Activated CD8-positive, alpha-beta memory T cell treated with anti-CD3 and anti-CD28 coated beads, Interleukin-2, amount 50 U/mL, for 1 hour (primary cell): ENCODE measurements around the gene INPP5F.
"Not testable (repeated sequence)": the region's sequence is repeated elsewhere in the genome, so short reads cannot be mapped to it uniquely, and the experiment has no call there.

ENCODE experiments used
- DNase-seq: peaks from one replicate; pipeline ENCODE4 v3.0.0-alpha.2; 2020; ENCODE audit errors: extremely low read depth

INPP5F gene

DNA sequence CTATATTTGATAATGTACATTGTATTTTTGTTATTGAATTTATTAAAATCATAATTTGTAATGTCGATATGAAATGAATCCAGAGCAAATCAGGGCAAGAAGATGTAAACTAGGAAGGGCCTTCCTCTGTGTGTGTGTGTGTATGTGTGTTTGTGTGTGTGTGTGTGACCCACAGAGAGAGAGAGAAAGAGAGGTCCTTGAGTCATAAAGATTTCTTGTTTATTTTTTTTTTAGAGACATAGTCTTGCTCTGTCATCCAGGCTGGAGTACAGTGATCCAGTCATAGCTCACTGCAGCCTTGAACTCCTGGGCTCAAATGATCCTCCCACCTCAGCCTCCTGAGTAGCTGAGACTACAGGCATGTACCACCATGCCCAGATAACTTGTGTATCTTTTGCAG lies 50.7 kb downstream of the INPP5F start:
- DNase-seq = no peak

GRCh38 chr10:119777686-119778085 lies 51.8 kb downstream of the INPP5F start:
- no peak for DNase-seq

GRCh38 chr10:119778776-119779445 lies 53.1 kb downstream of the INPP5F start:
- no peak for DNase-seq

DNA sequence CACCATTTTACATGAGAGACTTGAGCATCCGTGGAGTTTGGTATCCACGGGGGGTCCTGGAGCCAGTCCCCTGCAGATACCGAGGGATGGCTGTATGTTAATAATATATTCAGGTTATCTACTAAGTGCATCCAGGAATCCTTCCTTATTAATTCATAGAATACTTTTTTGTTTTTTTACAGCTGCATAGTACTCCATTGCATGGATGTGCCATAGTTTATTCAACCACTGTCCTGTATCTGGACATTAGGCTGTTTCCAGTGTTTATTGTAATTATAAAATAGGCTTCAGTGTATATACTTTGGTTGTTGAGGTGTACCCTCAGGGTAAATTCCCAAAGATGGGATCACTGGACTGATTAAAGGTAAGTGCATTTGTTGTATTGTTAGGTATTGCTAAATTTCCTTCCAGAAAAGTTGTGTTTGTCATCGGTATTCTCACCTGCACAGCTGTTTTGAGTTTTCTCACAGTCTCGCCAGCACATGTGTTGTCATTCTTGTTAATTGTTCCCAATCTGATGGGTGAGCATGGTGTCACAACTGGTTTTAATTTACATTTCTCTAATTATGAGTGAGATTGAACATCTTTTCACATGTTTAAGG lies 55.1 kb downstream of the INPP5F start:
- DNase-seq = no peak

DNA sequence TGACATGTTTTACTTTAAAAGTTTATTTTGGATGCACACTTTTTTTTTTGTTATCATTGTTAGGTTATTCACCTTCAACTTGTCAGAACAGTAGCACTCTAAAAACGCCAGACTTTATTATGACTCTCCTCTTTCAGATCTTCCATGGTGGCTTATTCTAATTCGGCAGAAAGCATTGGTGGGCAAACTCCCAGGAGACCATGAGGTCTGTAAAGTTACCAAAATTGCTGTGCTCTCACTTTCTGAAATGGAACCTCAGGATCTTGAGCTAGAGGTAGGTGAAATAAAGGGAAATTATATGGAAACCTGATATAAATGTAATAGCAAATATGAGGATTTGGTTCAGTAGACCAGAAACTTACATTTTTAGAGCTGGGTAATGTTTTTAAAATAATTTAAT lies 55.6 kb downstream of the INPP5F start:
- no peak for DNase-seq

DNA sequence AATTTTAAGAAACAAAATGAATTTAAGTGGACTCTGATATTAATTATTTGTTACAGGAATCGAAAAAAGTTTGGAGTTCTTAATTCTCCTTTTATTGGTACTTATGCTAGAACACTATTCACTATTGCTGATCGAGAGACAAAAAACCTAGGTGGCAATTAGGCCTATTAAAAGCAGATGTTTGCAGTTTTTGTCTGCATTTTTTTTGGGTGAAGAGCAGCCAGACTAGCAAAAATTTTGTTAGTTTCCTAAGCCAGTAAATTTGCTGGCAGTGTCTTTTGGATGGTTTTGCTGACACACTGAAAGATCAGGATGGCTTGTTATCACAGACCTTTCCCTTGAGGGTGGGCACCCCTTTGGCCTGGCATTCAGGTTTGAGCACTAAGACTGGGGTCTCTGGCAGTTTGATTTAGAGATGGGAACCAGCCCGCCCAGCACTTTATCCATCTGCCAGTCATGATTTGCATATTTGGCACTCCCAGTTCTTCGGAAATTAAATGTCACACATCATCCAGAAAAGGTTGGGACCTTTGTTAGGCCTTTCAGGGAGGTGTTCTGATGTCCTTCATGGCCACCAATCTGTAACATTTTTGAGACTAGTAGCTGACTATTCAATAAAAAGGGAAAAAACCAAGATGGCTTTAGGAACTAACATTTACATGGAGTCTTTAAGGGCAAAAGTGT lies 57.3 kb downstream of the INPP5F start:
- DNase-seq = no peak

- no peak for DNase-seq
Observed at GRCh38 chr10:119783665-119784027, 57.8 kb downstream of the INPP5F start.

DNA sequence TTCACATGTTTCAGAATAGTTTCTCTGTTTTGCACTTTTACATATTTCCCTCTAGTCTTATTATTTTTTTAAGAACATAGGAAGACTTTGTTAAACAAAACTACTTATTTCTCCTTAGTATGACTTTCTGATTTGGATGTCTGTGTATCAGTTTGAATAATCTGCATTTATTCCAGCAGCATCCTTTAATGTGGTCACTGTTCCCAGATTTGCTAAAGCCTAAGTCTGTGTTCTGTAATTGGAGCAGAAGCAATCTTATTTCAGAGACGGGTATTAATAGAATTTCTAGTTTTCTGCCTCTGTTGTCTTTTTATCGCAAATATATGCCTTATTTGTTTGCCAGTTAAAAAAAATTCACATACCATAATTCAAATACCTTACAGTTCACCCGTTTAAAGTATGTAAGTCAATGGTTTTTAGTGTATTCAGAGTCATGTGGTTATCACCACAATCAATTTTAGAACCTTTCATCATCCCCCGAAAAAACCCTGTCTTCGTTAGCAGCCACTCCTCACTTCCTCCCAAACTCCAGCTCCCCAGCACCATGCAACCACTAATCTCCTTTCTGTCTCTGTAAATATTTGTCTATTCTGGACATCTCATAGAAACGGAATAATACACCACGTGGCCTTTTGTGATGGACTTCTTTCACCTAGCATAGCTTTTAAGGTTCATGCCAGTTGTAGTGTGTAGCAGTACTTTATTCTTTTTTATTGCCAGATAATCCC lies 58.7 kb downstream of the INPP5F start:
- no peak for DNase-seq

DNA sequence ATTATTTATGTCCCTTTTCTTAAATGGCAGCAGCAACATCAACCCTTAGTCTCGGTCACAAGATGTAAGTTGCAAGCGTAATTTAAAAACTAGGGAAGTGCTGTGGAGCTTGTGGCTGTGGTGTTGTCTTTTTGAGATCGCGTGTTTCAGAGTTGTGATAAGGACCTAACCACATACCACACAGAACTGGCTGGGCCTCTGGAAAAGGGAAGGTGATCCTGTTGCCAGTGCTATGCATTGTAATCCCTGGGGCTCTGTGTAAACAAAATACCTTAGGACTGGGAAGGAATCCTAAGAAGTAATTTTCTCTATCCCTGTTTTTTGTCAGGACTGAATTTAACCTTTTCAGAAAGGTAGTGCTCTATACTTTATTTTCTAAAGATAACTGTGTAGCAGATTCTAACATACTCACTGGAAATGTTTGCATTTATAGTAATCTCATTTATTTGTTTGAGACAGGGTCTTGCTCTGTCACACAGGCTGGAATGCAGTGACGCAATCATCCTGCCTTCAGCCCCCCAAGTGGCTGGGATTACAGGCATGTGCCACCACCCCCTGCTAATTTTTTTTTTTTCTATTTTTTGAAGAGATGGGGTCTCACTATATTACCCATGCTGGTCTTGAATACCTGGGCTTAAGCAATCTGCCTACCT lies 60.4 kb downstream of the INPP5F start:
- no peak for DNase-seq

DNA sequence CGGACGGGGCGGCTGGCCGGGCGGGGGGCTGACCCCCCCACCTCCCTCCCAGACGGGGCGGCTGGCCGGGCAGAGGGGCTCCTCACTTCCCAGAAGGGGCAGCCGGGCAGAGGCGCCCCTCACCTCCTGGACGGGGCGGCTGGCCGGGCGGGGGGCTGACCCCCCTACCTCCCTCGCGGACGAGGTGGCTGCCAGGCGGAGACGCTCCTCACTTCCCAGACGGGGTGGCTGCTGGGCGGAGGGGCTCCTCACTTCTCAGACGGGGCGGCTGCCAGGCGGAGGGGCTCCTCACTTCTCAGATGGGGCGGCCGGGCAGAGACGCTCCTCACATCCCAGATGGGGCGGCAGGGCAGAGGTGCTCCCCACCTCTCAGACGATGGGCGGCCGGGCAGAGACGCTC lies 69.3 kb downstream of the INPP5F start:
- not testable (repeated sequence) for DNase-seq

DNA sequence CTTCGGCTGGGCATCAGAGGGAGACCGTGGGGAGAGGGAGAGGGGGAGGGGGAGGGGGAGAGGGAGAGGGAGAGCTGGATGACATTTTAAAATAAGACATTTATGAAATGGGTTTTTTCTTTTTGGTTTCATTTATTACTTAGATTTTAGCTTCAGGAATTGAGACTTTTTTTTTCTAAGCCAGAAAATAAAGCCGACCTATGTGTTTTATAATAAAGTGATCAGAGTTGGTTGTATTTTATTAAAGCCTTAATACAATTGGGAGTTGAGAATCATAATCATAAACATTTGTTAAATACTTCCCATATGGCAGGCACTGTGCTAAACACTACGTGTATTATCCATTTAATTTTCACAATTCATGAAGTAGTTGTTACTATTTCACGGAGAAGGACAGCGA lies 70.2 kb downstream of the INPP5F start:
- DNase-seq = no peak

GRCh38 chr10:119801176-119801575 lies 75.3 kb downstream of the INPP5F start:
- no peak for DNase-seq

GRCh38 chr10:119801998-119802538 lies 76.2 kb downstream of the INPP5F start:
- no peak for DNase-seq

- DNase-seq = no peak
Observed at GRCh38 chr10:119803264-119803663, 77.4 kb downstream of the INPP5F start.

DNA sequence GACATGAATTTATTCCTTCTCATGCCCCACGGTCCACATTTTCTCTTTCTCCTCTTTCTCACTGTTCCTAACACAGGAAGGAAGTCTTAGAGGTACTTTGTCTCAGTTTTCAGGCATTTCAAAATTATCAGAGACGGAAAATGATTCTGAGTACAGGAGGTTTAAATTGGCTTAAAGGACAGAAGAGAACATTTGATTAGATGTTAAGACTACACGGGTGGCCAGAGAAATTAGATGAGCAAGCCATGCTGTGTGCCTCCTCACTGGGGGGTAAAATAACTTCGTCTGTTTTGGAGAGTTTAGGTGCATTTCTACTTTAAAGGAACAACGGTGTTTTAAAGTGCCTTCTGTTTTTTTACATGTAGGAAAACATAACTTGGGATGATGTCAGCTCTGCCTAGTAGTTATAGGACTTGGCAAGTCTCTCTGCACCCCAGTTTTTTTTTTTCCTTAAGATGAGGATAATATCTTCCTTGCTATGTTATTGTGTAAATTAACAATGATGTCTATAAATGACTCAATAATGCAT lies 79.9 kb downstream of the INPP5F start:
- no peak for DNase-seq

DNA sequence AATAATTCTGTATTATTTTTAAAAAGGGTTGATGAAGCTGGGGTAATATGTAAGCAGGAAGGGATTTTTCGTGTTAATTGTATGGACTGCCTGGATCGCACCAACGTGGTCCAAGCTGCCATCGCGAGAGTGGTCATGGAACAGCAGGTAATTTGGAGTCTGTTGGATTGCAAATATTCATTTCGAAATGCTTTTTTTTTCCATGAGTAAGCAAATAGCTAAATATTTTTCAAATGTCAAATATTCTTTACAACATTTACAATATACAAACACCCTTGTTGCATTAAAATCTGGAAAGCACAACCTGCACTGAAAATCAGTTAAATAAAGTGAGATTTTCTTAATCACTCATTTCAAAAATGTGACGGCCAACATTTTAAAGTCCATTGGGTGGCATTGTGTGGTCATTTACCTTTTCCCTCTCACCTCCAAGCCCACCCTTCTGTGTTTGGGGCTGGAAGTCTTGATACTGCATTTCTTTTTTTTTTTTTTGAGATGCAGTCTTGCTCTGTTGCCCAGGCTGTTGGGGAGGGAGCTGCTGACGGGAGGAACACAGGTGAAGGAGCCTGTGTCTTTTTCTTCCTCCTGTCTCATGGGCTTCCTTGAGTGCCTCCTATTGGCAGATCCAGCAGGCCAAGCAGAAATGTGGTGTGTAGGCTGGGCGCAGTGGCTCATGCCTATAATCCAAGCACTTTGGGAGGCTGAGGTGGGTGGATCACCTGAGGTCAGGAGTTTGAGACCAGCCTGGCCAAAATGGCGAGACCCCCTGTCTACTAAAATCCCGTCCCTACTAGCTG lies 80.7 kb downstream of the INPP5F start:
- DNase-seq = no peak

DNA sequence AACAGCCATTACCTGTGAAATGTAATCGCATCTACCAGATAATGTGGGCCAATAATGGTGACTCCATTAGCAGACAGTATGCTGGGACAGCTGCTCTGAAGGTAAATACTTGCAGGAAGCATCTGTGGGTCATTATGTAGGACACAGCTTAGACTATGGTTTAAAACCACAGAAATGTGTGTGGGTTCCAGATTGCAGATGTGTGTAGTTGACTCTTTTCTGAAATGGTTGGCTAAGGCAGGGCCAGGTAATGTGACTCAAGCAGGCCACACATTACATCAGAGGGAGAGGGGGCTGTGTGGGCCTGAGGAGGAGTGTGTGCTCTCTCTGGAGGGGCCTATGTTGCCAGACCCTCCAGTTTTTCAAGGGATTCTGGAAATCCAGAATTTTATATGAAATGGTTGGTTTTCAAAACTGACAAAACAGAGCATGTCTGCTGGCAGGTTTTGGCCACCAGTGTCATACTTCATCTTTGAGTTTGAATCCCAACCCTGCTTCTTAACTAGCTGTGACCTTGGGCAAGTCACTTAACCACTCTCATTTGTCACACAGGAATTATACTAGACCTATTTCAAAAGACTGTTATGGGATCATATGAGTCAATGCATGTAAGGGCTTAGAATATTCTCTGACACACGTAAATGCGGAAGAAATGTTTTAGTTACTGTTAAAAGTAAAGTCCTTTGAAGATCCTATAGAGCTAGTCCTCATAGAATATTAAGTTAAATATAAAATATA lies 82.3 kb downstream of the INPP5F start:
- no peak for DNase-seq

GRCh38 chr10:119811122-119811521 lies 85.3 kb downstream of the INPP5F start:
- no peak for DNase-seq

DNA sequence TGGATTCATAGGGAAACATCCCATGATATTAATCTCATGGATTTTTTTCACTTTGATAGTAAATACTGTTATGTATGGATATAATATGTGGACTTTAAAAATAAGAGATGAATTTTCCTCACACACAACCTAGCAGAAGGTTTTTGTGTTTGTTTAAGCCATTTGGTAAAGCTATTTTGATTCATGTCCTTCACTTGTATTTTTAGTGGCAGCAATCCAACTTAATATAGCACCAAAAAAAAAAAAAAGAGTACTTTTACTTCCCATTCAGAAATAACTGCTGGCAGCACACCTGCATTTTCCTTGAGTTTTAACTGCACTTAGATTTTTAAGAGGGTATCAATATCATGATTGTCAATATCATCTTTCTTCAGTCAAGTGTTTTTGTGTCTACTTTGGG lies 86.8 kb downstream of the INPP5F start:
- no peak for DNase-seq

GRCh38 chr10:119815671-119816070 lies 89.8 kb downstream of the INPP5F start:
- DNase-seq = no peak
